Measurements from ENCODE around the gene CCL3. TPM values are rescaled to one million over a fixed set of nuclear protein-coding genes. Genes with fewer than 3 reads are reported as not detected.
"Not testable (repeated sequence)": the region's sequence is repeated elsewhere in the genome, so short reads cannot be mapped to it uniquely, and the experiment has no call there.

Gene CCL3
- total RNA-seq, 2 experiments from 2014 or later, result 51.5 to 52.7 TPM

GRCh38 chr17:36104701-36105181 is 14.8 kb upstream of the CCL3 start:
- peaks cover 39% of the 10 kb centered on the region for H3K4me1 Mint-ChIP-seq
- H3K27ac Mint-ChIP-seq, result peak overlapping the region; percentile 77
- H3K27me3 Mint-ChIP-seq, result peaks cover 28% of the 10 kb centered on the region
- H3K36me3 Mint-ChIP-seq, result peaks cover 6% of the 10 kb centered on the region
- no peaks in the 10 kb centered on the region for H3K9me3 Mint-ChIP-seq
- peak overlapping the region; percentile 80 for H3K4me3 Mint-ChIP-seq
- no peak for DNase-seq

GRCh38 chr17:36104246-36104645 is 14.3 kb upstream of the CCL3 start:
- Mint-ChIP-seq H3K4me3 (peak overlapping the region; percentile 80), H3K27me3 (peaks cover 32% of the 10 kb centered on the region), H3K4me1 (peaks cover 43% of the 10 kb centered on the region), H3K27ac (peak overlapping the region; percentile 77)
- not testable (repeated sequence) for DNase-seq, H3K9me3 Mint-ChIP-seq, H3K36me3 Mint-ChIP-seq

GRCh38 chr17:36103401-36103975 is 13.5 kb upstream of the CCL3 start, which contains the start of gene CCL4:
TSS of gene CCL4 (plus strand) at chr17:36103827. CDS start at chr17:36103906, 79 bp downstream.
- peaks cover 43% of the 10 kb centered on the region for H3K4me1 Mint-ChIP-seq
- peak; percentile 63 for DNase-seq

GRCh38 chr17:36099004-36099403 is 9.1 kb upstream of the CCL3 start:
- Mint-ChIP-seq H3K27me3 (peaks cover 35% of the 10 kb centered on the region), H3K4me1 (peaks cover 37% of the 10 kb centered on the region)
- H3K27ac Mint-ChIP-seq, H3K4me3 Mint-ChIP-seq, H3K9me3 Mint-ChIP-seq, DNase-seq, H3K36me3 Mint-ChIP-seq: not testable (repeated sequence)

More at GRCh38 chr17:36103401-36103975, 13.5 kb upstream of the CCL3 start, which contains the start of gene CCL4:
- H3K9me3 Mint-ChIP-seq, H3K36me3 Mint-ChIP-seq: not testable (repeated sequence)
- H3K27ac Mint-ChIP-seq, result peak within 1 kb of the TSS; percentile 77
- peaks cover 33% of the 10 kb centered on the region for H3K27me3 Mint-ChIP-seq
- H3K4me3 Mint-ChIP-seq, result peak within 1 kb of the TSS; percentile 80

GRCh38 chr17:36095992-36096391 is 6.0 kb upstream of the CCL3 start:
- H3K36me3 Mint-ChIP-seq, result peaks cover 3% of the 10 kb centered on the region
- H3K27me3 Mint-ChIP-seq, result peaks cover 31% of the 10 kb centered on the region
- peak overlapping the region; percentile 50 for H3K27ac Mint-ChIP-seq
- peaks cover 3% of the 10 kb centered on the region for H3K9me3 Mint-ChIP-seq
- no peak overlapping the region for H3K4me3 Mint-ChIP-seq
- no peak for DNase-seq
- peaks cover 46% of the 10 kb centered on the region for H3K4me1 Mint-ChIP-seq

GRCh38 chr17:36094746-36095145 is 4.8 kb upstream of the CCL3 start:
- H3K27ac Mint-ChIP-seq, result no peak overlapping the region
- H3K36me3 Mint-ChIP-seq, result peaks cover 3% of the 10 kb centered on the region
- no peak overlapping the region for H3K4me3 Mint-ChIP-seq
- DNase-seq, result no peak
- peaks cover 3% of the 10 kb centered on the region for H3K9me3 Mint-ChIP-seq
- H3K27me3 Mint-ChIP-seq, result peaks cover 26% of the 10 kb centered on the region
- H3K4me1 Mint-ChIP-seq, result peaks cover 51% of the 10 kb centered on the region

GRCh38 chr17:36094232-36094631 is 4.3 kb upstream of the CCL3 start:
- H3K27ac Mint-ChIP-seq, result peak overlapping the region; percentile 17
- H3K27me3 Mint-ChIP-seq, result peaks cover 22% of the 10 kb centered on the region
- H3K4me1 Mint-ChIP-seq, result peaks cover 52% of the 10 kb centered on the region
- no peak for DNase-seq
- H3K4me3 Mint-ChIP-seq, result no peak overlapping the region
- H3K9me3 Mint-ChIP-seq, result peaks cover 3% of the 10 kb centered on the region
- peaks cover 3% of the 10 kb centered on the region for H3K36me3 Mint-ChIP-seq

GRCh38 chr17:36092715-36093114 is 2.8 kb upstream of the CCL3 start:
- peaks cover 61% of the 10 kb centered on the region for H3K4me1 Mint-ChIP-seq
- H3K27ac Mint-ChIP-seq, result peak overlapping the region; percentile 74

GRCh38 chr17:36092230-36092629 is 2.3 kb upstream of the CCL3 start:
- H3K4me3 Mint-ChIP-seq, result no peak overlapping the region

More at GRCh38 chr17:36092715-36093114, 2.8 kb upstream of the CCL3 start:
- not testable (repeated sequence) for DNase-seq, H3K9me3 Mint-ChIP-seq, H3K4me3 Mint-ChIP-seq
- Mint-ChIP-seq H3K27me3 (peaks cover 21% of the 10 kb centered on the region), H3K36me3 (peaks cover 11% of the 10 kb centered on the region)

GRCh38 chr17:36089339-36089865 is 541 bp downstream of the CCL3 start:
- Mint-ChIP-seq H3K9me3 (peaks cover 3% of the 10 kb centered on the region), H3K4me3 (peak overlapping the region; percentile 58), H3K36me3 (peaks cover 11% of the 10 kb centered on the region), H3K4me1 (peaks cover 62% of the 10 kb centered on the region), H3K27ac (peak overlapping the region; percentile 92), H3K27me3 (peaks cover 10% of the 10 kb centered on the region)
- DNase-seq, result no peak

More at GRCh38 chr17:36092230-36092629, 2.3 kb upstream of the CCL3 start:
- peaks cover 3% of the 10 kb centered on the region for H3K9me3 Mint-ChIP-seq
- H3K36me3 Mint-ChIP-seq, result peaks cover 11% of the 10 kb centered on the region
- peak overlapping the region; percentile 78 for H3K27ac Mint-ChIP-seq
- peak; percentile 64 for DNase-seq
- H3K4me1 Mint-ChIP-seq, result peaks cover 61% of the 10 kb centered on the region
- peaks cover 21% of the 10 kb centered on the region for H3K27me3 Mint-ChIP-seq

- H3K9me3 Mint-ChIP-seq, result peaks cover 3% of the 10 kb centered on the region
- DNase-seq, result no peak
- H3K27me3 Mint-ChIP-seq, result peaks cover 5% of the 10 kb centered on the region
These were observed 1.1 kb downstream of the CCL3 start for GRCh38 chr17:36088670-36089338.

GRCh38 chr17:36087897-36088572 is 1.9 kb downstream of the CCL3 start:
- H3K4me3 Mint-ChIP-seq, result peak overlapping the region; percentile 23
- not testable (repeated sequence) for DNase-seq

More at GRCh38 chr17:36088670-36089338, 1.1 kb downstream of the CCL3 start:
- H3K27ac Mint-ChIP-seq, result peak overlapping the region; percentile 92
- H3K4me3 Mint-ChIP-seq, result peak overlapping the region; percentile 58
- H3K4me1 Mint-ChIP-seq, result peaks cover 63% of the 10 kb centered on the region
- peaks cover 11% of the 10 kb centered on the region for H3K36me3 Mint-ChIP-seq

GRCh38 chr17:36087471-36087870 is 2.5 kb downstream of the CCL3 start:
- Mint-ChIP-seq H3K36me3 (peaks cover 11% of the 10 kb centered on the region), H3K4me1 (peaks cover 64% of the 10 kb centered on the region)
- not testable (repeated sequence) for H3K27me3 Mint-ChIP-seq, DNase-seq, H3K4me3 Mint-ChIP-seq, H3K27ac Mint-ChIP-seq, H3K9me3 Mint-ChIP-seq

More at GRCh38 chr17:36087897-36088572, 1.9 kb downstream of the CCL3 start:
- Mint-ChIP-seq H3K27ac (peak overlapping the region; percentile 64), H3K4me1 (peaks cover 65% of the 10 kb centered on the region), H3K36me3 (peaks cover 11% of the 10 kb centered on the region)
- H3K27me3 Mint-ChIP-seq, H3K9me3 Mint-ChIP-seq: not testable (repeated sequence)

- Mint-ChIP-seq H3K4me1 (peaks cover 64% of the 10 kb centered on the region), H3K27me3 (no peaks in the 10 kb centered on the region), H3K36me3 (peaks cover 11% of the 10 kb centered on the region), H3K9me3 (peaks cover 3% of the 10 kb centered on the region), H3K4me3 (no peak overlapping the region), H3K27ac (no peak overlapping the region)
- DNase-seq, result no peak
These were observed 3.2 kb downstream of the CCL3 start for GRCh38 chr17:36086791-36087190.

GRCh38 chr17:36085765-36086164 is 4.2 kb downstream of the CCL3 start:
- Mint-ChIP-seq H3K27me3 (no peaks in the 10 kb centered on the region), H3K4me1 (peaks cover 62% of the 10 kb centered on the region), H3K9me3 (no peaks in the 10 kb centered on the region), H3K4me3 (no peak overlapping the region), H3K36me3 (peaks cover 8% of the 10 kb centered on the region), H3K27ac (no peak overlapping the region)
- DNase-seq, result no peak
